Bronchial epithelial cell (primary cell): ENCODE data around the gene DEFB131A. TPM values are rescaled to one million over a fixed set of nuclear protein-coding genes. Genes with fewer than 3 reads are reported as not detected.
"Not testable (repeated sequence)": the region's sequence is repeated elsewhere in the genome, so short reads cannot be mapped to it uniquely, and the experiment has no call there.

Experiments used
- DNase-seq: peaks from one replicate; pipeline ENCODE4 v3.0.0-alpha.2; 2010; ENCODE audit warnings: low read depth
- FAIRE-seq: peaks from 2 replicates; lab custom pipeline; 2011; peaks lifted over from hg19 to GRCh38; lab: Jason Lieb, UNC
- H3K27me3 ChIP-seq: 2 replicates; pipeline ENCODE4 v1.5.1; 2011; ENCODE audit warnings: low read length; ENCODE audit not compliant: control insufficient read depth, insufficient read depth
- H3K36me3 ChIP-seq: 2 replicates; pipeline ENCODE4 v1.5.1; 2011; ENCODE audit warnings: low read length; ENCODE audit not compliant: control insufficient read depth, insufficient read depth
- H3K4me3 ChIP-seq: 2 replicates; pipeline ENCODE4 v1.5.1; 2011; ENCODE audit warnings: mild to moderate bottlenecking, low read depth, low read length, control low read depth
- total RNA-seq: library from RNA; depleted of rRNA; stranded (reverse); fragments of >200 nt; gene quantifications from 2 replicates; pipeline ENCODE4 v1.2.1, GENCODE V29; 2014

DEFB131A gene
- total RNA-seq, 1 donor from 2014 or later: not detected

GRCh38 chr4:9499974-9500487 lies 55.8 kb downstream of the DEFB131A start:
- DNase-seq, FAIRE-seq, H3K27me3 ChIP-seq, H3K36me3 ChIP-seq, H3K4me3 ChIP-seq: not testable (repeated sequence)

Other genes starting within 250 kb of the DEFB131A start
- gene USP17L10, start 233.8 kb upstream of the DEFB131A start, total RNA-seq: not detected in 2 replicates
- not detected in 2 replicates for gene USP17L11, start 229.0 kb upstream of the DEFB131A start, total RNA-seq
- gene USP17L12, start 224.3 kb upstream of the DEFB131A start, total RNA-seq: not detected in 2 replicates
- not detected in 2 replicates for gene USP17L13, start 219.5 kb upstream of the DEFB131A start, total RNA-seq
- gene USP17L15, start 210.0 kb upstream of the DEFB131A start, total RNA-seq: not detected in 2 replicates
- not detected in 2 replicates for gene USP17L17, start 200.5 kb upstream of the DEFB131A start, total RNA-seq
- gene USP17L18, start 195.8 kb upstream of the DEFB131A start, total RNA-seq: not detected in 2 replicates
- gene USP17L19, start 191.0 kb upstream of the DEFB131A start, total RNA-seq: not detected in 2 replicates
- not detected in 2 replicates for gene USP17L20, start 186.3 kb upstream of the DEFB131A start, total RNA-seq
- not detected in 2 replicates for gene USP17L21, start 181.5 kb upstream of the DEFB131A start, total RNA-seq
- gene USP17L22, start 176.8 kb upstream of the DEFB131A start, total RNA-seq: not detected in 2 replicates
- gene USP17L24, start 119.2 kb upstream of the DEFB131A start, total RNA-seq: not detected in 2 replicates
- not detected in 2 replicates for gene USP17L25, start 114.5 kb upstream of the DEFB131A start, total RNA-seq
- gene USP17L26, start 109.8 kb upstream of the DEFB131A start, total RNA-seq: not detected in 2 replicates
- gene USP17L5, start 105.0 kb upstream of the DEFB131A start, total RNA-seq: not detected in 2 replicates
- gene USP17L27, start 100.3 kb upstream of the DEFB131A start, total RNA-seq: not detected in 2 replicates
- gene USP17L28, start 95.5 kb upstream of the DEFB131A start, total RNA-seq: not detected in 2 replicates
- not detected in 2 replicates for gene USP17L29, start 90.8 kb upstream of the DEFB131A start, total RNA-seq
- gene USP17L30, start 81.3 kb upstream of the DEFB131A start, total RNA-seq: not detected in 2 replicates